ENCODE measurements around the gene CXADR. TPM values are rescaled to one million over a fixed set of nuclear protein-coding genes. Genes with fewer than 3 reads are reported as not detected.

Gene CXADR
- 32.6 and 34.8 TPM in 2 replicates for total RNA-seq
- long read RNA-seq, full-length matches to known transcripts, result 203 of 217 reads
- long read RNA-seq, partial matches to known transcripts, result 9 of 217 reads
- long read RNA-seq, other reads (novel, unspliced or antisense), result 5 of 217 reads

DNA sequence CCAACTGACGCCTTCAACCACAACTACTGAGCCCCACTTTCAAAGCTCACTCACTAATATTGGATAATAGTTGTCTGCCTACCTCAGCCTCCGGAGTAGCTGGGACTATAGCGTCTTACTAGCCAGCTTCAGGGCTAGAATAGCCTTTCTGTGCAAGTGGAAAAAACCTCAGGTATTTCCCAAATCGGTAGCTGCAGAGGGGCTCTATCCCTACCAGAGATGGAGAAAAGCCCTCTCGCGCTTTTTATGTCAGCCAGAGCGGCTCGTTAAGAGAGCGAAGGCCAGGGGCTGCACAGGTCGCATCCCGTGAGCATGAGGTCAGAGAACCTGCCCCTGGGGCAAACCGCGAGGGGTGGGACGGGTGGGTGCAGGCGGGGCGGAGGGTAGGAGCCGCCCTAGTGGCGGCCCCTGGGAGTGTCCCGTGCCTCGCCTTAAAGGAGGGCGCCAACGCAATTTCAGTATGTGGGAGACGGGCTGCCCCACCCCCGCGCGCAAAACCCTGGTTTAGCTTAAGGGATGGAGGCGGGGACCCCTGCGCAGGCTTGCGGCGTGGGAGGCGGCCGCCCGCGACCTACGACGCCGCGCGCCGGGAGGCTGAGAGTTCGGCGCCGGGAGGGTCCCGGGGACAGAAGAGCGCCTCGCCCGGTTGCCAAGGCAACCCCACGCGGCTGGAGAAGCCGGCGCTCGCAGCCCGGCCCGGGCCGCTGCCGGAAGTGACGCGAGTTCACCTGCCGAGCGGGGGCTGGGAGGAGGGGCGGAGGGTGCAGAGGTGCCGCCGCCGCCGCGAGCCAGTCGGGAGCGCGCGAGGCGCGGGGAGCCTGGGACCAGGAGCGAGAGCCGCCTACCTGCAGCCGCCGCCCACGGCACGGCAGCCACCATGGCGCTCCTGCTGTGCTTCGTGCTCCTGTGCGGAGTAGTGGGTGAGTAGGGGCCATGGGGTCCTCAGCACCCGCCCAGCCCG, at the start of gene CXADR:
TSS of gene CXADR (plus strand) at position 791 of the 961 bp plus-strand sequence. CDS start at position 878, 87 bp downstream.
- peaks cover 50% of the 10 kb centered on the region for H3K27me3 Mint-ChIP-seq (ENCODE audit: low read depth)
- H3K36me3 Mint-ChIP-seq (ENCODE audit: low read depth), result no peaks in the 10 kb centered on the region
- TF ChIP-seq, protein P1, sequence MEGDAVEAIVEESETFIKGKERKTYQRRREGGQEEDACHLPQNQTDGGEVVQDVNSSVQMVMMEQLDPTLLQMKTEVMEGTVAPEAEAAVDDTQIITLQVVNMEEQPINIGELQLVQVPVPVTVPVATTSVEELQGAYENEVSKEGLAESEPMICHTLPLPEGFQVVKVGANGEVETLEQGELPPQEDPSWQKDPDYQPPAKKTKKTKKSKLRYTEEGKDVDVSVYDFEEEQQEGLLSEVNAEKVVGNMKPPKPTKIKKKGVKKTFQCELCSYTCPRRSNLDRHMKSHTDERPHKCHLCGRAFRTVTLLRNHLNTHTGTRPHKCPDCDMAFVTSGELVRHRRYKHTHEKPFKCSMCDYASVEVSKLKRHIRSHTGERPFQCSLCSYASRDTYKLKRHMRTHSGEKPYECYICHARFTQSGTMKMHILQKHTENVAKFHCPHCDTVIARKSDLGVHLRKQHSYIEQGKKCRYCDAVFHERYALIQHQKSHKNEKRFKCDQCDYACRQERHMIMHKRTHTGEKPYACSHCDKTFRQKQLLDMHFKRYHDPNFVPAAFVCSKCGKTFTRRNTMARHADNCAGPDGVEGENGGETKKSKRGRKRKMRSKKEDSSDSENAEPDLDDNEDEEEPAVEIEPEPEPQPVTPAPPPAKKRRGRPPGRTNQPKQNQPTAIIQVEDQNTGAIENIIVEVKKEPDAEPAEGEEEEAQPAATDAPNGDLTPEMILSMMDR (conservative IDR thresholded peaks at IDR 0.05), result peak; percentile 83
- peak; percentile 70 for DNase-seq (ENCODE audit: low read depth, low spot score)
- peak within 1 kb of the TSS; percentile 94 for H3K4me3 Mint-ChIP-seq
- no peaks in the 10 kb centered on the region for H3K9me3 Mint-ChIP-seq
- H3K4me1 Mint-ChIP-seq, result peaks cover 18% of the 10 kb centered on the region
- H3K27ac Mint-ChIP-seq (ENCODE audit: unreplicated experiment), result peak within 1 kb of the TSS; percentile 98

GRCh38 chr21:17466166-17466565, 46.7 kb upstream of the CXADR start:
- TF ChIP-seq, protein P1 (conservative IDR thresholded peaks at IDR 0.05), result no peak
- no peak for DNase-seq (ENCODE audit: low read depth, low spot score)
- H3K27ac Mint-ChIP-seq (ENCODE audit: unreplicated experiment), result no peak overlapping the region
- H3K4me3 Mint-ChIP-seq, result no peak overlapping the region
- no peaks in the 10 kb centered on the region for H3K27me3 Mint-ChIP-seq (ENCODE audit: low read depth)
- H3K36me3 Mint-ChIP-seq (ENCODE audit: low read depth), result no peaks in the 10 kb centered on the region
- H3K9me3 Mint-ChIP-seq, result no peaks in the 10 kb centered on the region
- peaks cover 20% of the 10 kb centered on the region for H3K4me1 Mint-ChIP-seq

DNA sequence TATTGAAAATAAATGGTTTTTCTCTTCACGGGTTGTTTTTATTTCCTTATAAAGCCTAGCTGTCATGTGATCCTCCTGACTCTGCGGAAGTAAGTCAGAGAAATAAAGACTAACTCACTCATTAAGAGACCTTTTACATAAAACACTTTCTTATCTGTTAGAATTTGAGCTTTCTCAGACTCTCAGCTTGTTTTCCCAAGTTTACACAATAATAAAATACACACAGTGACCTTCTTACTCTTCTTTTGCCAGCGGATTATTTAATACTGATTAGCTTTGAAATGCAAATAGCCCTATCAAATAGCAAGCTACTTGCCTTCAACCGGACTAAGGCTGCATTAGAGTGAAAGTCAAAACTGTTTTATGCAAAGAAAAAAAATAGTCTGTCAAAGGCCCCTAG, 45.5 kb upstream of the CXADR start:
- TF ChIP-seq, protein P1 (conservative IDR thresholded peaks at IDR 0.05), result no peak
- no peaks in the 10 kb centered on the region for H3K27me3 Mint-ChIP-seq (ENCODE audit: low read depth)
- H3K27ac Mint-ChIP-seq (ENCODE audit: unreplicated experiment), result peak overlapping the region; percentile 84
- H3K9me3 Mint-ChIP-seq, result no peaks in the 10 kb centered on the region
- DNase-seq (ENCODE audit: low read depth, low spot score), result no peak
- H3K4me3 Mint-ChIP-seq, result peak overlapping the region; percentile 86
- H3K4me1 Mint-ChIP-seq, result peaks cover 20% of the 10 kb centered on the region
- H3K36me3 Mint-ChIP-seq (ENCODE audit: low read depth), result no peaks in the 10 kb centered on the region

DNA sequence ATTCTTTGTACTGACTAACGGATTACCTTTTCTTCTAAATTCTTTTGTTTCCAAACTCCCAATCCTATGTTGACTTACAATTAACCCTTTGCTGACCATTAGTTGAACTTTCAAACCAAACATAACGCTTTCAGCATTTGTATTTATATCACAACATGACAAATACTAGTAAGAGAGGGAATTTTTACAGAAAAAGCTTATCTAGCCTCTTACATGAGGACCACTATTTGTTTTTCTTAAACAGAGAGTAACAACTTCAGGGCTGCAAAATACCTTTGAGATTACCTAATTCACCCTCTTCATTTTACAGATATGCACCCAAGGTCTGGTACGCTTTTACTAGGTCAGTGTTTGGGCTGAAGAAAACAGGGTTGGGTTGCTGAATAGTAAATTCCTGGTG, 45.0 kb upstream of the CXADR start:
- DNase-seq (ENCODE audit: low read depth, low spot score), result no peak
- H3K27ac Mint-ChIP-seq (ENCODE audit: unreplicated experiment), result no peak overlapping the region
- no peaks in the 10 kb centered on the region for H3K36me3 Mint-ChIP-seq (ENCODE audit: low read depth)
- H3K4me1 Mint-ChIP-seq, result peaks cover 20% of the 10 kb centered on the region
- H3K9me3 Mint-ChIP-seq, result no peaks in the 10 kb centered on the region
- no peaks in the 10 kb centered on the region for H3K27me3 Mint-ChIP-seq (ENCODE audit: low read depth)
- TF ChIP-seq, protein P1 (conservative IDR thresholded peaks at IDR 0.05), result no peak
- peak overlapping the region; percentile 86 for H3K4me3 Mint-ChIP-seq

- no peaks in the 10 kb centered on the region for H3K36me3 Mint-ChIP-seq (ENCODE audit: low read depth)
- no peak overlapping the region for H3K4me3 Mint-ChIP-seq
- no peak overlapping the region for H3K27ac Mint-ChIP-seq (ENCODE audit: unreplicated experiment)
- H3K9me3 Mint-ChIP-seq, result no peaks in the 10 kb centered on the region
- DNase-seq (ENCODE audit: low read depth, low spot score), result no peak
- TF ChIP-seq, protein P1 (conservative IDR thresholded peaks at IDR 0.05), result no peak
- no peaks in the 10 kb centered on the region for H3K27me3 Mint-ChIP-seq (ENCODE audit: low read depth)
- peaks cover 13% of the 10 kb centered on the region for H3K4me1 Mint-ChIP-seq
These were observed 44.1 kb upstream of the CXADR start for GRCh38 chr21:17468698-17469097.
